GM12878 (cell line): ENCODE data around the gene INO80E. TPM values are rescaled to one million over a fixed set of nuclear protein-coding genes. Genes with fewer than 3 reads are reported as not detected.

ENCODE experiments used
- ATAC-seq: fragments of 200-7000 bp; cut with Tn5 transposase; 3 replicates; pipeline ENCODE4 v1.9.1; 2020; ENCODE audit warnings: mild to moderate bottlenecking, moderate library complexity
- BruUV-seq: library from RNA; stranded (reverse); fragments of 400-500 nt; replicated peaks from 2 replicates; lab custom pipeline; 2021; lab: Mats Ljungman, UMichigan
- CTCF ChIA-PET: fragments of 300-600 bp; sonication (Branson Sonifier 250); formaldehyde crosslinking; extraction: SDS; loops from one replicate; lab custom pipeline; 2021; ENCODE audit warnings: inconsistent platforms; lab: Yijun Ruan, JAX
- POLR2A ChIA-PET: fragments of 350-600 bp; formaldehyde crosslinking; extraction: SDS; loops from one replicate; lab custom pipeline; 2021; ENCODE audit warnings: inconsistent platforms; lab: Charles Lee
- RAD21 ChIA-PET: fragments of 300-600 bp; sonication (Branson Sonifier 250); formaldehyde crosslinking; loops from one replicate; lab custom pipeline; 2023; ENCODE audit warnings: antibody characterized with exemption; ENCODE audit not compliant: unreplicated experiment; lab: Charles Lee
- SMC1A ChIA-PET: fragments of 300-600 bp; sonication (Branson Sonifier 250); formaldehyde crosslinking; loops from one replicate; lab custom pipeline; 2023; ENCODE audit not compliant: unreplicated experiment, uncharacterized antibody; lab: Charles Lee
- DNase-seq: peaks from one replicate; pipeline ENCODE4 v3.0.0-alpha.2; 2011; ENCODE audit warnings: low read depth, low spot score
- FAIRE-seq: peaks from 3 replicates; lab custom pipeline; 2011; peaks lifted over from hg19 to GRCh38; lab: Jason Lieb, UNC
- H2AFZ ChIP-seq: 2 replicates; pipeline ENCODE4 v1.6.0; 2011; ENCODE audit warnings: low read depth, low read length, control low read depth; ENCODE audit not compliant: control insufficient read depth
- H3K27ac ChIP-seq: 2 replicates; pipeline ENCODE4 v1.5.1; 2011; ENCODE audit warnings: control low read depth; ENCODE audit not compliant: control insufficient read depth, insufficient read depth
- H3K27me3 ChIP-seq, 2 experiments: replicated peaks in 1 of 2; 2 replicates each; pipeline versions ENCODE4 v1.6.0 to v1.6.1; 2011; ENCODE audit warnings: low read length in 1 of 2; ENCODE audit not compliant: control insufficient read depth in 2 of 2, insufficient read depth in 2 of 2
- H3K36me3 ChIP-seq, 2 experiments: 2 replicates each; pipeline ENCODE4 v1.5.1; 2011; ENCODE audit warnings: low read length in 1 of 2; ENCODE audit not compliant: control insufficient read depth in 2 of 2, insufficient read depth in 2 of 2
- H3K4me1 ChIP-seq: 2 replicates; pipeline ENCODE4 v1.6.1; 2011; ENCODE audit warnings: mild to moderate bottlenecking, low read length, moderate library complexity, mixed read lengths; ENCODE audit not compliant: control insufficient read depth, insufficient read depth
- H3K4me2 ChIP-seq: 2 replicates; pipeline ENCODE4 v1.6.0; 2011; ENCODE audit warnings: control low read depth; ENCODE audit not compliant: control insufficient read depth, insufficient read depth
- H3K4me3 ChIP-seq: fragments of 200-600 bp; sonication (generic); 2 replicates; pipeline ENCODE4 v1.5.1; 2016
- H3K79me2 ChIP-seq: 2 replicates; pipeline ENCODE4 v1.6.0; 2011; ENCODE audit warnings: low read length; ENCODE audit not compliant: control insufficient read depth, insufficient read depth
- H3K9ac ChIP-seq: 2 replicates; pipeline ENCODE4 v1.8.0; 2011; ENCODE audit warnings: low read length, control low read depth, mixed read lengths; ENCODE audit not compliant: control insufficient read depth, insufficient read depth
- H3K9me3 ChIP-seq: replicated peaks from 3 replicates; pipeline ENCODE4 v1.5.1; 2011; ENCODE audit warnings: mild to moderate bottlenecking, low read length; ENCODE audit not compliant: control insufficient read depth, insufficient read depth
- H4K20me1 ChIP-seq: 2 replicates; pipeline ENCODE4 v1.6.0; 2011; ENCODE audit not compliant: control insufficient read depth, insufficient read depth
- ATF7 ChIP-seq: fragments of 450-650 bp; IDR thresholded peaks from 2 replicates; pipeline ENCODE4 v1.6.1; 2016; ENCODE audit warnings: low read depth, mild to moderate bottlenecking
- MTA2 ChIP-seq: fragments of 450-650 bp; IDR thresholded peaks from 2 replicates; pipeline ENCODE4 v1.6.1; 2016; ENCODE audit warnings: low read depth, mild to moderate bottlenecking, moderate library complexity
- NFYA ChIP-seq: IDR thresholded peaks from 2 replicates; pipeline ENCODE4 v1.6.1; 2011; ENCODE audit warnings: low read depth, mild to moderate bottlenecking, low read length, improper control_type of control experiment, borderline replicate concordance
- NR2F1 ChIP-seq: fragments of 450-650 bp; conservative IDR thresholded peaks from 2 replicates; pipeline ENCODE4 v1.6.1; 2017; ENCODE audit warnings: mild to moderate bottlenecking
- SP1 ChIP-seq: IDR thresholded peaks from one replicate; pipeline ENCODE4 v1.6.1; 2011; ENCODE audit warnings: low read depth, low read length
- SUZ12 ChIP-seq: fragments of 200-600 bp; sonication (generic); IDR thresholded peaks from one replicate; pipeline ENCODE4 v1.6.1; 2018; ENCODE audit warnings: antibody characterized with exemption, mild to moderate bottlenecking; ENCODE audit not compliant: unreplicated experiment
- TCF3 ChIP-seq: IDR thresholded peaks from 2 replicates; pipeline ENCODE4 v1.6.1; 2012; ENCODE audit warnings: low read depth, mild to moderate bottlenecking, low read length, borderline replicate concordance; ENCODE audit not compliant: insufficient read depth
- ZBTB40 ChIP-seq: fragments of 450-650 bp; IDR thresholded peaks from 2 replicates; pipeline ENCODE4 v1.6.1; 2016; ENCODE audit warnings: mild to moderate bottlenecking, moderate library complexity, borderline replicate concordance
- ZSCAN29 ChIP-seq: fragments of 450-650 bp; IDR thresholded peaks from 2 replicates; pipeline ENCODE4 v1.6.1; 2017; ENCODE audit warnings: mild to moderate bottlenecking, moderate library complexity
- WGBS: methylation state at CpG from one replicate; pipeline ENCODE4 v1.1.6; 2016; ENCODE audit warnings: low lambda C conversion rate; ENCODE audit not compliant: insufficient replicate concordance, insufficient coverage; ENCODE audit errors: missing lambda C conversion rate; 5-methylcytosine and 5-hydroxymethylcytosine counted together
- in situ Hi-C: fragments of 300-500 bp; cut with MboI; formaldehyde crosslinking; loops from 9 replicates; pipeline ENCODE4 v1.14.3; 2018; ENCODE audit warnings: mixed read lengths
- intact Hi-C: fragments of 100-400 bp; cut with micrococcal nuclease; formaldehyde crosslinking; loops from one replicate; pipeline ENCODE4 v1.14.2; 2022; ENCODE audit not compliant: unreplicated experiment
- polyA plus RNA-seq, 11 experiments: library from polyadenylated mRNA; depleted of rRNA in 4 of 11; unstranded in 6 of 11; stranded (reverse) in 5 of 11; fragments of >200 nt; fragmentation: Nextera tagmentation in 4 of 11; fragmentation: Illumina TruSeq in 1 of 11; extraction: Ambion mirVana in 4 of 11; extraction: Trizol in 1 of 11; gene quantifications; 1 replicate in 1 of 11; 2 replicates in 10 of 11; pipeline versions ENCODE4 v1.2.1 to v1.2.3, GENCODE V29; 2011 to 2016; ENCODE audit warnings: inconsistent platforms in 2 of 11, missing spikeins in 2 of 11, low read depth in 1 of 11
- total RNA-seq, 4 experiments: library from RNA; depleted of rRNA in 3 of 4; stranded (reverse); fragments of >200 nt in 3 of 4; fragmentation: Illumina TruSeq in 1 of 4; extraction: Trizol in 1 of 4; gene quantifications; 2 replicates each; pipeline versions ENCODE4 v1.2.1 to v1.2.3, GENCODE V29; 2013 to 2021
- TF ChIP-seq, protein P1 (sequence below): IDR thresholded peaks from 2 replicates; pipeline ENCODE4 v1.6.1; 2011; ENCODE audit warnings: mild to moderate bottlenecking, low read depth, low read length, moderate library complexity; ENCODE audit not compliant: insufficient replicate concordance

Gene INO80E
- total and polyA plus RNA-seq, 10 of the 15 experiments (the other 5 are each of a cell fraction or from before 2014, with no cell fraction given): 0.39 to 74.0 (median 33.0) TPM

DNA sequence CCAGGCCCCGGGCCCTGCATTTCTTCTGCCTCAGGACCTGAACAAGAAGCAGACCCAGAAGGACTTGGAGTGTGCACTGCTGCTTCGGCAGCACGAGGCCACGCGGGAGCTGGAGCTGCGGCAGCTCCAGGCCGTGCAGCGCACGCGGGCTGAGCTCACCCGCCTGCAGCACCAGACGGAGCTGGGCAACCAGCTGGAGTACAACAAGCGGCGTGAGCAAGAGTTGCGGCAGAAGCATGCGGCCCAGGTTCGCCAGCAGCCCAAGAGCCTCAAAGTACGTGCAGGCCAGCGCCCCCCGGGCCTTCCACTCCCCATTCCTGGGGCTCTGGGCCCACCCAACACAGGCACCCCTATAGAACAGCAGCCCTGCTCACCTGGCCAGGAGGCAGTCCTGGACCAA, 9.8 kb upstream of the INO80E start:
- intact Hi-C loops: no loop called here
- Histone ChIP-seq H3K79me2 (no peaks in the 10 kb centered on the region), H4K20me1 (no peaks in the 10 kb centered on the region), H3K4me1 (no peaks in the 10 kb centered on the region), H2AFZ (no peak overlapping the region), H3K4me3 (no peak overlapping the region), H3K27me3 (no peaks in the 10 kb centered on the region), H3K9me3 (no peaks in the 10 kb centered on the region), H3K36me3 (peaks cover 18 to 45% of the 10 kb centered on the region in 2 experiments), H3K27ac (no peak overlapping the region), H3K9ac (no peak overlapping the region), H3K4me2 (no peak overlapping the region)
- ChIA-PET RAD21 (interaction anchor here (1.0 kb wide), 1 partner anchor 8 kb away, joined by 3 read pairs; no protein-coding TSS in a partner anchor), CTCF (no interaction called here), SMC1A (interaction anchor here (1.0 kb wide), 1 partner anchor 10 kb away, joined by 3 read pairs; no protein-coding TSS in a partner anchor), POLR2A (interaction anchor here (1.1 to 1.4 kb wide), 2 partner anchors 10 to 13 kb away, joined by 3 read pairs; partner anchors contain the start of gene TAOK2)
- TF ChIP-seq ZSCAN29: no peak
- no peak for TF ChIP-seq SUZ12
- no peak for TF ChIP-seq NFYA
- no peak for TF ChIP-seq TCF3
- ATAC-seq (no peak), FAIRE-seq (no peak), DNase-seq (no peak)
- over 99% methylated on average over 20 of the region's 20 CpGs for WGBS
- BruUV-seq: no TSS peak
- in situ Hi-C loops: no loop called here

DNA sequence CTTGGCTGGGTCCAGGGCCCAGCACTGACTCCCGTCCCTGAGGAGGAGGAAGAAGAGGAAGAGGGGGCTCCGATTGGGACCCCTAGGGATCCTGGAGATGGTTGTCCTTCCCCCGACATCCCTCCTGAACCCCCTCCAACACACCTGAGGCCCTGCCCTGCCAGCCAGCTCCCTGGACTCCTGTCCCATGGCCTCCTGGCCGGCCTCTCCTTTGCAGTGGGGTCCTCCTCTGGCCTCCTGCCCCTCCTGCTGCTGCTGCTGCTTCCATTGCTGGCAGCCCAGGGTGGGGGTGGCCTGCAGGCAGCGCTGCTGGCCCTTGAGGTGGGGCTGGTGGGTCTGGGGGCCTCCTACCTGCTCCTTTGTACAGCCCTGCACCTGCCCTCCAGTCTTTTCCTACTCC, 9.1 kb upstream of the INO80E start:
- no peak overlapping the region for H3K9ac ChIP-seq
- ChIA-PET CTCF (no interaction called here), RAD21 (no interaction called here), POLR2A (interaction anchor here (1.0 to 1.1 kb wide), 2 partner anchors 13 to 121 kb away, joined by 3 read pairs; partner anchors contain the start of gene TAOK2), SMC1A (no interaction called here)
- H3K27me3 ChIP-seq: no peaks in the 10 kb centered on the region
- in situ Hi-C loops (no loop called here), intact Hi-C loops (no loop called here)
- no peak overlapping the region for H2AFZ ChIP-seq
- H3K36me3 ChIP-seq: peaks cover 18 to 42% of the 10 kb centered on the region in 2 experiments
- no peak for DNase-seq
- H3K27ac ChIP-seq: no peak overlapping the region
- WGBS: 94% methylated on average over 5 of the region's 5 CpGs
- no peak for FAIRE-seq
- H3K4me2 ChIP-seq: no peak overlapping the region
- H3K4me1 ChIP-seq: no peaks in the 10 kb centered on the region
- ATAC-seq: no peak
- H4K20me1 ChIP-seq: no peaks in the 10 kb centered on the region
- H3K79me2 ChIP-seq: no peaks in the 10 kb centered on the region
- no TSS peak for BruUV-seq
- no peaks in the 10 kb centered on the region for H3K9me3 ChIP-seq
- no peak overlapping the region for H3K4me3 ChIP-seq
- TF ChIP-seq SP1: no peak
- no peak for TF ChIP-seq MTA2
- no peak for TF ChIP-seq ZBTB40
- no peak for TF ChIP-seq NR2F1
- no peak for TF ChIP-seq ATF7
- TF ChIP-seq, protein P1, sequence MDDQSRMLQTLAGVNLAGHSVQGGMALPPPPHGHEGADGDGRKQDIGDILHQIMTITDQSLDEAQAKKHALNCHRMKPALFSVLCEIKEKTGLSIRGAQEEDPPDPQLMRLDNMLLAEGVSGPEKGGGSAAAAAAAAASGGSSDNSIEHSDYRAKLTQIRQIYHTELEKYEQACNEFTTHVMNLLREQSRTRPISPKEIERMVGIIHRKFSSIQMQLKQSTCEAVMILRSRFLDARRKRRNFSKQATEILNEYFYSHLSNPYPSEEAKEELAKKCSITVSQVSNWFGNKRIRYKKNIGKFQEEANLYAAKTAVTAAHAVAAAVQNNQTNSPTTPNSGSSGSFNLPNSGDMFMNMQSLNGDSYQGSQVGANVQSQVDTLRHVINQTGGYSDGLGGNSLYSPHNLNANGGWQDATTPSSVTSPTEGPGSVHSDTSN: no peak
